Forelimb muscle (tissue), 1 donor: ENCODE data around the gene GMNC. TPM values are rescaled to one million over a fixed set of nuclear protein-coding genes. Genes with fewer than 3 reads are reported as not detected.
"Not testable (repeated sequence)": the region's sequence is repeated elsewhere in the genome, so short reads cannot be mapped to it uniquely, and the experiment has no call there.

Experiments used
- DNase-seq: peaks from one replicate; pipeline ENCODE4 v3.0.0-alpha.2; 2013; ENCODE audit warnings: low read depth
- polyA plus RNA-seq: library from polyadenylated mRNA; unstranded; fragments of 120-200 nt; gene quantifications from one replicate; pipeline ENCODE4 v1.2.1, GENCODE V29; 2013; ENCODE audit not compliant: insufficient read length

GMNC gene
- polyA plus RNA-seq = not detected

- DNase-seq = peak; percentile 28
Observed at GRCh38 chr3:190862209-190863118, at the start of gene GMNC. Gene GMNC, minus strand, starts transcription at chr3:190862694. Its CDS starts 79 bp downstream, at chr3:190862615.

- no peak for DNase-seq
Observed at GRCh38 chr3:190911382-190911781, 48.9 kb upstream of the GMNC start.

GRCh38 chr3:190909908-190910307, 47.4 kb upstream of the GMNC start:
- no peak for DNase-seq

GRCh38 chr3:190903156-190903555, 40.7 kb upstream of the GMNC start:
- no peak for DNase-seq

- no peak for DNase-seq
Observed at GRCh38 chr3:190902292-190902691, 39.8 kb upstream of the GMNC start.

- DNase-seq = no peak
Observed at GRCh38 chr3:190892395-190892902, 30.0 kb upstream of the GMNC start.

- no peak for DNase-seq
Observed at GRCh38 chr3:190886945-190887344, 24.5 kb upstream of the GMNC start.

- DNase-seq = peak; percentile 41
Observed at GRCh38 chr3:190883973-190884832, 21.7 kb upstream of the GMNC start.

- DNase-seq = no peak
Observed at GRCh38 chr3:190883141-190883540, 20.6 kb upstream of the GMNC start.

GRCh38 chr3:190877925-190878324, 15.4 kb upstream of the GMNC start:
- DNase-seq = no peak

GRCh38 chr3:190876433-190876832, 13.9 kb upstream of the GMNC start:
- not testable (repeated sequence) for DNase-seq

GRCh38 chr3:190875061-190875460, 12.6 kb upstream of the GMNC start:
- not testable (repeated sequence) for DNase-seq

GRCh38 chr3:190870127-190870526, 7.6 kb upstream of the GMNC start:
- no peak for DNase-seq

- DNase-seq = no peak
Observed at GRCh38 chr3:190867071-190867470, 4.6 kb upstream of the GMNC start.

- DNase-seq = no peak
Observed at GRCh38 chr3:190865828-190866227, 3.3 kb upstream of the GMNC start.

- no peak for DNase-seq
Observed at GRCh38 chr3:190865419-190865818, 2.9 kb upstream of the GMNC start.

- DNase-seq = no peak
Observed at GRCh38 chr3:190864002-190864401, 1.5 kb upstream of the GMNC start.

- no peak for DNase-seq
Observed at GRCh38 chr3:190863119-190863465, 598 bp upstream of the GMNC start.

- DNase-seq = no peak
Observed at GRCh38 chr3:190860521-190860920, 2.0 kb downstream of the GMNC start.

GRCh38 chr3:190855151-190855550, 7.3 kb downstream of the GMNC start:
- DNase-seq = no peak

- DNase-seq = no peak
Observed at GRCh38 chr3:190854062-190854461, 8.4 kb downstream of the GMNC start.

GRCh38 chr3:190853464-190853863, 9.0 kb downstream of the GMNC start:
- DNase-seq = no peak
